Mesenteric fat pad (tissue), 1 donor: ENCODE results near the gene PKD1. TPM values are rescaled to one million over a fixed set of nuclear protein-coding genes. Genes with fewer than 3 reads are reported as not detected.

ENCODE experiments used
- microRNA-seq: library from miRNA; unstranded; fragments of <30 nt; microRNA quantifications from one replicate; pipeline ENCODE4 v1.2.0, GENCODE V29; 2020; ENCODE audit warnings: borderline number of aligned reads
- total RNA-seq: library from RNA; stranded (reverse); fragmentation: NEBNext Ultra II Directional; extraction: Animal tissue kit (Norgen Biotek cat#: 25700); gene quantifications from one replicate; pipeline ENCODE4 v1.2.1, GENCODE V29; 2021
- donor health status: DM: yes; HTN: yes; CAD: no.

The PKD1 gene
- total RNA-seq, 1 donor from 2014 or later, result 99.4 TPM

Small RNA genes within 50 kb of the gene (microRNA-seq; reads per million reads assigned to microRNA genes)
- gene MIR1225 (not detected), gene MIR3180-5 (not detected), gene MIR4516 (not detected), gene MIR6511B1 (not detected)

Other genes with a start within 250 kb of the PKD1 start
- not detected for gene HS3ST6, start 217.5 kb downstream of the PKD1 start, total RNA-seq
- gene MSRB1, start 192.7 kb downstream of the PKD1 start, total RNA-seq, result 27.1 TPM
- not detected for gene RPL3L, start 181.2 kb downstream of the PKD1 start, total RNA-seq
- gene NDUFB10, start 176.4 kb downstream of the PKD1 start, total RNA-seq, result 126 TPM
- gene RPS2, start 171.1 kb downstream of the PKD1 start, total RNA-seq, result 1,385 TPM
- not detected for gene RNF151, start 169.0 kb downstream of the PKD1 start, total RNA-seq
- 26.5 TPM for gene TBL3, start 163.8 kb downstream of the PKD1 start, total RNA-seq
- not detected for gene NOXO1, start 154.4 kb downstream of the PKD1 start, total RNA-seq
- 15.7 TPM for gene GFER, start 151.7 kb downstream of the PKD1 start, total RNA-seq
- not detected for gene SYNGR3, start 145.9 kb downstream of the PKD1 start, total RNA-seq
- 50.5 TPM for gene ZNF598, start 126.1 kb downstream of the PKD1 start, total RNA-seq
- 0.58 TPM for gene NPW, start 116.1 kb downstream of the PKD1 start, total RNA-seq
- gene NHERF2, start 109.0 kb downstream of the PKD1 start, total RNA-seq, result 238 TPM
- 9.9 TPM for gene NTHL1, start 88.1 kb downstream of the PKD1 start, total RNA-seq
- gene TSC2, start 87.9 kb downstream of the PKD1 start, total RNA-seq, result 88.3 TPM
- not detected for gene RAB26, start 12.7 kb upstream of the PKD1 start, total RNA-seq
- gene TRAF7, start 19.9 kb upstream of the PKD1 start, total RNA-seq, result 63.5 TPM
- 0.06 TPM for gene CASKIN1, start 60.7 kb upstream of the PKD1 start, total RNA-seq
- 21.9 TPM for gene MLST8, start 69.6 kb upstream of the PKD1 start, total RNA-seq
- gene BRICD5, start 75.0 kb upstream of the PKD1 start, total RNA-seq, result 2.9 TPM
- gene PGP, start 78.9 kb upstream of the PKD1 start, total RNA-seq, result 11.8 TPM
- gene E4F1, start 87.7 kb upstream of the PKD1 start, total RNA-seq, result 15.1 TPM
- gene DNASE1L2, start 100.5 kb upstream of the PKD1 start, total RNA-seq, result 0.39 TPM
- 44.4 TPM for gene ECI1, start 115.7 kb upstream of the PKD1 start, total RNA-seq
- 123 TPM for gene RNPS1, start 132.2 kb upstream of the PKD1 start, total RNA-seq
- 19.5 TPM for gene ABCA3, start 204.8 kb upstream of the PKD1 start, total RNA-seq